Measurements from ENCODE around the gene OR52I2.

- TF ChIP-seq TAF1 (IDR thresholded peaks at IDR 0.05; ENCODE audit: borderline replicate concordance, insufficient read depth, low read length) = no peak
- TF ChIP-seq POLR2AphosphoS5 (IDR thresholded peaks at IDR 0.05; ENCODE audit: low read depth, low read length) = no peak
- TF ChIP-seq, protein P1, sequence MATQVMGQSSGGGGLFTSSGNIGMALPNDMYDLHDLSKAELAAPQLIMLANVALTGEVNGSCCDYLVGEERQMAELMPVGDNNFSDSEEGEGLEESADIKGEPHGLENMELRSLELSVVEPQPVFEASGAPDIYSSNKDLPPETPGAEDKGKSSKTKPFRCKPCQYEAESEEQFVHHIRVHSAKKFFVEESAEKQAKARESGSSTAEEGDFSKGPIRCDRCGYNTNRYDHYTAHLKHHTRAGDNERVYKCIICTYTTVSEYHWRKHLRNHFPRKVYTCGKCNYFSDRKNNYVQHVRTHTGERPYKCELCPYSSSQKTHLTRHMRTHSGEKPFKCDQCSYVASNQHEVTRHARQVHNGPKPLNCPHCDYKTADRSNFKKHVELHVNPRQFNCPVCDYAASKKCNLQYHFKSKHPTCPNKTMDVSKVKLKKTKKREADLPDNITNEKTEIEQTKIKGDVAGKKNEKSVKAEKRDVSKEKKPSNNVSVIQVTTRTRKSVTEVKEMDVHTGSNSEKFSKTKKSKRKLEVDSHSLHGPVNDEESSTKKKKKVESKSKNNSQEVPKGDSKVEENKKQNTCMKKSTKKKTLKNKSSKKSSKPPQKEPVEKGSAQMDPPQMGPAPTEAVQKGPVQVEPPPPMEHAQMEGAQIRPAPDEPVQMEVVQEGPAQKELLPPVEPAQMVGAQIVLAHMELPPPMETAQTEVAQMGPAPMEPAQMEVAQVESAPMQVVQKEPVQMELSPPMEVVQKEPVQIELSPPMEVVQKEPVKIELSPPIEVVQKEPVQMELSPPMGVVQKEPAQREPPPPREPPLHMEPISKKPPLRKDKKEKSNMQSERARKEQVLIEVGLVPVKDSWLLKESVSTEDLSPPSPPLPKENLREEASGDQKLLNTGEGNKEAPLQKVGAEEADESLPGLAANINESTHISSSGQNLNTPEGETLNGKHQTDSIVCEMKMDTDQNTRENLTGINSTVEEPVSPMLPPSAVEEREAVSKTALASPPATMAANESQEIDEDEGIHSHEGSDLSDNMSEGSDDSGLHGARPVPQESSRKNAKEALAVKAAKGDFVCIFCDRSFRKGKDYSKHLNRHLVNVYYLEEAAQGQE (IDR thresholded peaks at IDR 0.05; ENCODE audit: insufficient read depth in 1 of 2, low read depth in 2 of 2, low read length in 2 of 2) = no peak
Measured at GRCh38 chr11:4539603-4540219, 41.8 kb upstream of the OR52I2 start.
